GM21619 (cell line): Measurements from ENCODE around the gene DAB2IP.

ENCODE experiments used
- ATAC-seq: cut with Tn5 transposase; IDR thresholded peaks from one replicate; pipeline ENCODE4 v1.9.1; 2021; ENCODE audit not compliant: unreplicated experiment

The DAB2IP gene

GRCh38 chr9:121662359-121662758 is 10.9 kb downstream of the DAB2IP start:
- no peak for ATAC-seq

- no peak for ATAC-seq
These were observed 11.6 kb downstream of the DAB2IP start for GRCh38 chr9:121662891-121663580.

GRCh38 chr9:121663591-121663990 is 12.2 kb downstream of the DAB2IP start:
- no peak for ATAC-seq

- ATAC-seq = no peak
These were observed 14.9 kb downstream of the DAB2IP start for GRCh38 chr9:121666294-121666693.

- ATAC-seq = no peak
These were observed 15.8 kb downstream of the DAB2IP start for GRCh38 chr9:121667214-121667613.

GRCh38 chr9:121667890-121668289 is 16.5 kb downstream of the DAB2IP start:
- no peak for ATAC-seq

- no peak for ATAC-seq
These were observed 19.0 kb downstream of the DAB2IP start for GRCh38 chr9:121670431-121670830.

- ATAC-seq = no peak
These were observed 20.2 kb downstream of the DAB2IP start for GRCh38 chr9:121671612-121672155.

- no peak for ATAC-seq
These were observed 20.8 kb downstream of the DAB2IP start for GRCh38 chr9:121672213-121672612.

GRCh38 chr9:121672986-121673385 is 21.6 kb downstream of the DAB2IP start:
- ATAC-seq = no peak

GRCh38 chr9:121673576-121673975 is 22.1 kb downstream of the DAB2IP start:
- ATAC-seq = no peak

- no peak for ATAC-seq
These were observed 22.6 kb downstream of the DAB2IP start for GRCh38 chr9:121674017-121674416.

- no peak for ATAC-seq
These were observed 23.5 kb downstream of the DAB2IP start for GRCh38 chr9:121674952-121675351.

- no peak for ATAC-seq
These were observed 23.9 kb downstream of the DAB2IP start for GRCh38 chr9:121675381-121675780.

- ATAC-seq = no peak
These were observed 24.8 kb downstream of the DAB2IP start for GRCh38 chr9:121675969-121676822.

- ATAC-seq = no peak
These were observed 25.5 kb downstream of the DAB2IP start for GRCh38 chr9:121676926-121677325.

- ATAC-seq = no peak
These were observed 27.1 kb downstream of the DAB2IP start for GRCh38 chr9:121678501-121679022.

GRCh38 chr9:121679901-121680635 is 28.6 kb downstream of the DAB2IP start:
- no peak for ATAC-seq

- ATAC-seq = no peak
These were observed 30.0 kb downstream of the DAB2IP start for GRCh38 chr9:121681404-121681803.

- no peak for ATAC-seq
These were observed 30.8 kb downstream of the DAB2IP start for GRCh38 chr9:121682201-121682600.

GRCh38 chr9:121682926-121683515 is 31.6 kb downstream of the DAB2IP start:
- no peak for ATAC-seq
